Kidney (tissue), 14 donors: Measurements from ENCODE around the gene SCRN2. TPM values are rescaled to one million over a fixed set of nuclear protein-coding genes. Genes with fewer than 3 reads are reported as not detected.

Source experiments
- DNase-seq, 5 donors: peaks; one replicate each; pipeline ENCODE4 v3.0.0-alpha.2; 2013 to 2020
- FAIRE-seq: peaks from 2 replicates; lab custom pipeline; 2012; peaks lifted over from hg19 to GRCh38; lab: Jason Lieb, UNC
- H3K27ac ChIP-seq, 2 donors: one replicate each; pipeline ENCODE4 v1.7.0; 2013; ENCODE audit warnings: low read depth in 2 of 2, low read length in 2 of 2, inconsistent platforms in 1 of 2
- H3K27me3 ChIP-seq: one replicate; pipeline ENCODE4 v1.7.1; 2013; ENCODE audit warnings: low read length, inconsistent platforms; ENCODE audit not compliant: control insufficient read depth, insufficient read depth
- H3K36me3 ChIP-seq, 3 donors: one replicate each; pipeline versions ENCODE4 v1.7.0 to v1.7.1; 2013; ENCODE audit warnings: low read length in 3 of 3, control low read depth in 1 of 3, inconsistent platforms in 1 of 3; ENCODE audit not compliant: insufficient read depth in 3 of 3, control insufficient read depth in 2 of 3
- H3K4me1 ChIP-seq, 3 donors: one replicate each; pipeline versions ENCODE4 v1.7.0 to v1.7.1; 2013; ENCODE audit warnings: low read length in 3 of 3, inconsistent platforms in 1 of 3, low read depth in 1 of 3; ENCODE audit not compliant: control insufficient read depth in 2 of 3, insufficient read depth in 2 of 3
- H3K4me3 ChIP-seq, 3 donors: one replicate each; pipeline versions ENCODE4 v1.7.0 to v1.8.1; 2013; ENCODE audit warnings: low read length in 3 of 3, control low read depth in 1 of 3, inconsistent platforms in 1 of 3
- H3K9ac ChIP-seq, 3 donors: one replicate each; pipeline versions ENCODE4 v1.7.0 to v1.7.1; 2013; ENCODE audit warnings: low read length in 3 of 3, control low read depth in 1 of 3, inconsistent platforms in 1 of 3
- H3K9me3 ChIP-seq, 3 donors: one replicate each; pipeline versions ENCODE4 v1.7.0 to v1.7.1; 2013; ENCODE audit warnings: low read length in 3 of 3, control low read depth in 1 of 3, inconsistent platforms in 1 of 3; ENCODE audit not compliant: control insufficient read depth in 2 of 3, insufficient read depth in 1 of 3
- intact Hi-C: fragments of 100-400 bp; cut with DNase I; formaldehyde crosslinking; loops from one replicate; pipeline ENCODE4 v1.11.1; 2022
- polyA plus RNA-seq: library from polyadenylated mRNA; stranded (reverse); fragments of 350-450 nt; fragmentation: Illumina TruSeq; extraction: RNeasy Lipid Tissue Mini Kit (QIAGEN cat#74804); gene quantifications from one replicate; pipeline ENCODE4 v1.2.3, GENCODE V29; 2014; ENCODE audit warnings: low read depth, low replicate concordance; ENCODE audit not compliant: insufficient read depth
- total RNA-seq: library from RNA; stranded (reverse); fragmentation: NEBNext Ultra II Directional; extraction: Animal tissue kit (Norgen Biotek cat#: 25700); gene quantifications from one replicate; pipeline ENCODE4 v1.2.1, GENCODE V29; 2021
- TF ChIP-seq, protein P1 (sequence below): IDR thresholded peaks from 3 replicates; pipeline ENCODE4 v1.5.1; 2012; ENCODE audit warnings: mild to moderate bottlenecking, moderate library complexity, borderline replicate concordance; ENCODE audit not compliant: insufficient read depth; ENCODE audit errors: extremely low read depth
- donor health status: control.
- donor health status: control.
- donor health status: control.
- donor health status: control.
- donor health status: control.
- donor health status: DM: yes; HTN: yes; CAD: no.
- donor health status: Normal renal cell carcinoma (clear cell type).

SCRN2 gene
- total and polyA plus RNA-seq, 2 donors from 2014 or later: 40.3 to 172 TPM

DNA sequence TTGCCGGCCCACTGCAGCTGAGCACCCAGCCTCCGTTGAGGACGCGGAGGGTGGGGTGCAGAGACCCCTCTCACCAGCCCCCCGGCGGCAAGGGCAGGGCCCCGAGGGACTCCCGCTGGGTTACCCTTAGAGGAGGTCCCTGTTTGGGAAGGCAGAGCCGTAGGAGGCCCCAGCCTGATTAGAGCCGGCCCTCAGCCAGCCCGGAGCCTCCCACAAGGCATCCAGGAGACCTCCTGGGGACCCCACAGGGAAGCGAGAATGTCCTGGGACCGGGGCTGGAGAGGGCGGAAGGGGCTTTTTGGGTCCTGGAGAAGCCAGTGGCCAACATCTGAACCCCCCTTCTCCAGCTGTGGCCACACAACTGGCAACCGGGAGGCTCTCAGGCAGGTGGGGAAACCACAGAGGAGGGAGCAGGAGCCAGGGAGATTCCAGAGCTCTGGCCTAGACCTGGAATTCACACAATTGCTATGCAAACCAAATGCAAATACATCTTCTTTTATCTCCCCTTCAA lies 31.6 kb upstream of the SCRN2 start:
- no peak for DNase-seq
- Histone ChIP-seq H3K36me3 (no peaks in the 10 kb centered on the region), H3K4me1 (no peaks in the 10 kb centered on the region), H3K27ac (no peak overlapping the region), H3K4me3 (no peak overlapping the region), H3K9ac (no peak overlapping the region), H3K9me3 (no peaks in the 10 kb centered on the region), H3K27me3 (peaks cover 2% of the 10 kb centered on the region)
- no peak for FAIRE-seq
- TF ChIP-seq, protein P1, sequence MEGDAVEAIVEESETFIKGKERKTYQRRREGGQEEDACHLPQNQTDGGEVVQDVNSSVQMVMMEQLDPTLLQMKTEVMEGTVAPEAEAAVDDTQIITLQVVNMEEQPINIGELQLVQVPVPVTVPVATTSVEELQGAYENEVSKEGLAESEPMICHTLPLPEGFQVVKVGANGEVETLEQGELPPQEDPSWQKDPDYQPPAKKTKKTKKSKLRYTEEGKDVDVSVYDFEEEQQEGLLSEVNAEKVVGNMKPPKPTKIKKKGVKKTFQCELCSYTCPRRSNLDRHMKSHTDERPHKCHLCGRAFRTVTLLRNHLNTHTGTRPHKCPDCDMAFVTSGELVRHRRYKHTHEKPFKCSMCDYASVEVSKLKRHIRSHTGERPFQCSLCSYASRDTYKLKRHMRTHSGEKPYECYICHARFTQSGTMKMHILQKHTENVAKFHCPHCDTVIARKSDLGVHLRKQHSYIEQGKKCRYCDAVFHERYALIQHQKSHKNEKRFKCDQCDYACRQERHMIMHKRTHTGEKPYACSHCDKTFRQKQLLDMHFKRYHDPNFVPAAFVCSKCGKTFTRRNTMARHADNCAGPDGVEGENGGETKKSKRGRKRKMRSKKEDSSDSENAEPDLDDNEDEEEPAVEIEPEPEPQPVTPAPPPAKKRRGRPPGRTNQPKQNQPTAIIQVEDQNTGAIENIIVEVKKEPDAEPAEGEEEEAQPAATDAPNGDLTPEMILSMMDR: no peak
- intact Hi-C loops: no loop called here

- no peaks in the 10 kb centered on the region for H3K4me1 ChIP-seq
- intact Hi-C loops: no loop called here
- no peaks in the 10 kb centered on the region for H3K36me3 ChIP-seq
- no peak overlapping the region for H3K4me3 ChIP-seq
- H3K9me3 ChIP-seq: no peaks in the 10 kb centered on the region
- H3K27me3 ChIP-seq: peaks cover 2% of the 10 kb centered on the region
- no peak for FAIRE-seq
- H3K27ac ChIP-seq: no peak overlapping the region
- DNase-seq: no peak
- TF ChIP-seq, protein P1: no peak
- no peak overlapping the region for H3K9ac ChIP-seq
Measured at GRCh38 chr17:47872019-47872650, 31.1 kb upstream of the SCRN2 start.

DNA sequence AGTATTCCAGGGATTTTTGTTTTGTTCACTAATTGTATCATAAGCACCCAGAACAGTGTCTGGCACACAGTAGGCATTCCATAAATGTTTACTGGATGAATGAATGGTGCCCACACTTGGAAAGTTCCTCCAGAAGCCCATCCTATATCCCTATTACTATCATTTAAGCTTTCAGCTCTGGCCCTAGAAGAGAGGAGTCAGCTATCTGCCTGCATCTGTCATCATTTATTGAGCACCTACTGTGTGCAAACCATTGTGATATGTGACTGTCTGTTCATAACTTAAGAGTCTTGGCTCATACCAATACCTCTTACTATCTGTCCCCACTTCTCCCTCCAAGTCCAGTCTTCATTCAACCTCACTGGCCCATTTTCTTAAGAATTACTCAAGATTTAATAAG lies 30.0 kb upstream of the SCRN2 start:
- no peaks in the 10 kb centered on the region for H3K36me3 ChIP-seq
- no peak for DNase-seq
- no peaks in the 10 kb centered on the region for H3K4me1 ChIP-seq
- H3K4me3 ChIP-seq: no peak overlapping the region
- no peak overlapping the region for H3K27ac ChIP-seq
- no peak for FAIRE-seq
- H3K9me3 ChIP-seq: no peaks in the 10 kb centered on the region
- H3K9ac ChIP-seq: no peak overlapping the region
- intact Hi-C loops: no loop called here
- peaks cover 2% of the 10 kb centered on the region for H3K27me3 ChIP-seq
- TF ChIP-seq, protein P1: no peak

- Histone ChIP-seq H3K4me1 (no peaks in the 10 kb centered on the region), H3K9me3 (no peaks in the 10 kb centered on the region), H3K9ac (no peak overlapping the region), H3K27ac (no peak overlapping the region), H3K27me3 (peaks cover 2% of the 10 kb centered on the region), H3K36me3 (no peaks in the 10 kb centered on the region), H3K4me3 (no peak overlapping the region)
- intact Hi-C loops: no loop called here
- FAIRE-seq (no peak), DNase-seq (no peak)
- TF ChIP-seq, protein P1: no peak
Measured at GRCh38 chr17:47870056-47870455, 29.0 kb upstream of the SCRN2 start.
